Left hindlimb (tissue), 1 donor: ENCODE data around the gene RSPRY1.

Source experiments
- DNase-seq: peaks from one replicate; pipeline ENCODE4 v3.0.0-alpha.2; 2018

The RSPRY1 gene

GRCh38 chr16:57224651-57225335 lies 38.7 kb downstream of the RSPRY1 start:
- DNase-seq, result no peak

DNA sequence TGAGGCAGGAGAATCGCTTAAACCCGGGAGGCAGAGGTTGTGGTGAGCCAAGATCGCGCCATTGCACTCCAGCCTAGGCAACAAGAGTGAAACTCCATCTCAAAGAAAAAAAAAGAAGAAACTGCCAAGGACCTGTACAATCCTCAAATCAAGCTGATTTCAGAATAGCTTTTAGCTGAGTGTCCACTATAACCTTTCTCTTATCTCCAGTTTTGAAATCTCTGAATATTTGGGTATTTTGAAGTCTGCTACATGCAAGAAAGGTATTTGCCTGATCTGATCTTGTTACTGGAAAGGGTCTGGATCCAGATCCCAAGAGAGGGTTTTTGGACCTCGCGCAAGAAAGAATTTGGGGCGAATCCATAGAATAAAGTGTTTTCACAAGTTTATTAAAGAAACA lies 39.8 kb downstream of the RSPRY1 start:
- DNase-seq, result no peak

DNA sequence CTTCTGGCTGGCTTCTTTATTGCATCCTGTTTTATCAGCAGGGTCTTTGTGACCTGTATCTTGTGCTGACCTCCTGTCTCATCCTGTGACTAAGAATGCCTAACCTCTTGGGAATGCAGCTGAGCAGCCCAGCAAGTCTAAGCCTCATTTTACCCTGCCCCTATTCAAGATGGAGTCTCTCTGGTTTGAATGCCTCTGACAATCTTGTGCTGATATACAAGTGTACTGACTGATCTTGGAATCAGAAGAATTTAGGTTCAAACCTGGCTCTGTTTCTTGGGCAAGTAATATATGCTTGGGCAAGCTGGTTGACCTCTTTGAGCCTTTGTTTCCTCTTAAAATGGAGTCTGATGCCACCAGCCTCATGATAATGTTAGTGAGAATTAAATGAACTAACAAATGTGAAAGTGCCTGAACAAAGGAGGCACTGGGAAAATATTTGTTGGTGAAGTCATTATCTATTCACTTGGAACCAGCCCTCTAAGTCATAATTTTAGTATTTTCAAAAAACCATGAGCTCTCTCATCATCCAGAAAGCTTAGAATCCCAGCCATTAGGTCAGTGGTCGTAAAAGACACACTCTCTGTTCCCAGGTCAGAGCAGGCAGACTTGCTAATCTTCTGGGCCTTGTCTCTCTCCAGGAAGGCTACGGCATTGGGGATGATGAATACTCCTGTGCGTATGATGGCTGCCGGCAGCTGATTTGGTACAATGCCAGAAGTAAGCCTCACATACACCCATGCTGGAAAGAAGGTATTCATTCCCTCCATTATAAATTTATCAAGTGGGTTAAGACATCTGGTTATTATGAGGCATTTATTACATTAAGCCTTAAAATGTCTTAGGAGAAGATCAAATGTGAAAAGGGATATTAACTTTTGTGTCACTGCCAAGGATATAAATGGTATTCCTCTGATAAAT lies 40.8 kb downstream of the RSPRY1 start:
- no peak for DNase-seq

- DNase-seq, result no peak
Observed at GRCh38 chr16:57229079-57229478, 43.0 kb downstream of the RSPRY1 start.

DNA sequence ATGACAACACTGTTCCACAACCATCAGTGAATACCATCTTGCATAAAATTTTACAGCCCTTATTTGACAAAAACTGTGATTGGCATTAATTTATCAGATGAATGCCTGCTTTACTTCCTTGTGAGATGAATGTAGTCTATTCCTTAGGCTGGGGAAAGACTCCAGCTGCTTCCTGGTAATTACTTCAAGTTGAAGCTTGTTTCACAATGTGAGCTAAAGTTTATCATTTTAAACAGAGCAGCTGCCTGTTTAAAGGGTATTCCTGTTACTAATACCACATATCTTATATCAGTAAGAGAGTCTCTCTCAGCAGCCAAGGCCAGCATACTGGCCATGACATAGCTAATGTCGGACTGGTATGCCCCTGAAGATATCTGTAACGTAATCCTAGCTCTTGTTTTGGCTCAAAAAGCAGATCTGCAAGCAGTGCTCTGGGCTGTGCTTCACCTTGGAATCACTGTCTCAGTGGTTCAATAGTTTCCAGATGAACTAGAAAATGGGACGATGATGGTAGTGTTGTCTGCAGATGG lies 45.8 kb downstream of the RSPRY1 start:
- DNase-seq, result no peak

GRCh38 chr16:57233944-57234706 lies 48.0 kb downstream of the RSPRY1 start:
- DNase-seq, result no peak

- no peak for DNase-seq
Observed at GRCh38 chr16:57234707-57235092, 48.6 kb downstream of the RSPRY1 start.

DNA sequence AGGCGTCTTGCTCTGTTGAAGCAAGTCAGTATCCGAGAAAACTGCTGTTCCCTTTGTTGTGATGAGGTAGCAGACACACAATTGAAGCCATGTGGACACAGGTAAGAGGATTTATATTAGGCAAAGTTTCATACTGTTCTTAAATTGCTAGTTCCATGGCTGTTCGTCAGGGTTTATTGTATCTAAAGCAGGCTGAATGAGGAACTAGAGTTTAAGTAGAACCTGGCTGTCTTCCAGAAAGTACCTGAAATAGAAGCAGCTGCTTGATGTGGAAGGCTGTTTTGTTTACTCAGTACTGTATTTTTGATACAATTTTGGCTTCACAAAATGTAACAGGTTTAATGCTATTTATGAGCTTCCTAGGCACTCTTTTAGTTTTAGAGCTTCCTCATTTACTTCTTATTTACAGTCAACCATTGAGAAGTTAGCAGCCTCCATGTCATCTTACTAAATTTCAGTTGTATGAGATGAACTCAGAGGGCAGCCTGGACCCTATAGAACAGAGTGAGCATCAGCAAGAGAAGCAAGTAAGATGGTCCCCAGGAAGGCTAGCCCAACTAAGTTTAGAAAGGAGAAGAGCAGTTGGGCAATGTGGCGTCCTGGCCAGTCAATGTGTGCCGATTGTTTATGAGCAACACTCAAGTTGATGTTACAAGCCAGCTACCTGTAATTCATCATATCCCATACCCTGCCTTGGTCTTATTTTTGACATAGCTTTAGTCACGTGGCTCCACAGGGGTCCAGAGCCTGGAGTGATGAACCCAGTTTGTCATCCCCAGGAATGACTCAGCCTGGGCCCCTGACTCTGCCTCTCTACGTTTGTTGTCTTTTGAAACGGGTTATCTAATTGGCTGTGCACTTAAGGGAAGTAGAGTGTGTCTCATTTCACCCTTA lies 49.2 kb downstream of the RSPRY1 start:
- no peak for DNase-seq

DNA sequence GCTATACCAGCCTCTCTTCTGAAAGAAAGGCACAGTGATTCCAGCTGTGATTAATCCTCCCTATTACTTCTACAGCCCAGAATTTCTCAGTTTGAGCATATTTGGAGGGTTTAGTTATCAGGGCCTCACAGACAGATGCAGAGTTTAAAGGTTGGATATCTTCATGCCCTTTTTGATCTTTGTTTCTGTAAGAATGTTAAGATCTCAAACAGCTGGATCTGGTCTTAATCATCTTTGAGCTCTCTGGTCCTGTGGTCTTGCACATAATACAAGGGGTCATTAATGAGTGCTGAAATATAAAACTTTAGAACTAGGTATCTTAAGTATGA lies 49.9 kb downstream of the RSPRY1 start:
- DNase-seq, result no peak

- DNase-seq, result no peak
Observed at GRCh38 chr16:57238682-57239081, 52.6 kb downstream of the RSPRY1 start.

DNA sequence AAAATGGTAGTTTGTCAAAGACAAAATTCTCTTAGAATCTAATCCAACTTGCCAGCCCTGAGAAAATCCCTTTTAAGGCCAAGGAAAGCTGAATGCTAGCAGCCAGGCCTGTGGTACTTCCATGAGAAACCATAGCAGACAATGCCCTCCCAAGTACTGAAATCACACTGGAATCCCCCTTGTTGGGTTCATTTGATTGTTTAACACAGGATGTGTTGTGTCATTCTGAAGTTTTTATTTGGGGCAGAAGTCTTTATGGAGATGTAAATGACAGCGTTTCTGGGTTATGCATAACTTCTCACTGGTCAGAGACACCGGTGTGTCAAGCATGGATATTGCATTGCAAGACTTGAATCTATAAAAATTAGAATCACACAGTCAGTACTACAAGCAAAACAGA lies 53.0 kb downstream of the RSPRY1 start:
- DNase-seq, result no peak

GRCh38 chr16:57240851-57241250 lies 54.7 kb downstream of the RSPRY1 start:
- DNase-seq, result no peak

- DNase-seq, result no peak
Observed at GRCh38 chr16:57242650-57243049, 56.5 kb downstream of the RSPRY1 start.

- no peak for DNase-seq
Observed at GRCh38 chr16:57244463-57244766, 58.3 kb downstream of the RSPRY1 start.

DNA sequence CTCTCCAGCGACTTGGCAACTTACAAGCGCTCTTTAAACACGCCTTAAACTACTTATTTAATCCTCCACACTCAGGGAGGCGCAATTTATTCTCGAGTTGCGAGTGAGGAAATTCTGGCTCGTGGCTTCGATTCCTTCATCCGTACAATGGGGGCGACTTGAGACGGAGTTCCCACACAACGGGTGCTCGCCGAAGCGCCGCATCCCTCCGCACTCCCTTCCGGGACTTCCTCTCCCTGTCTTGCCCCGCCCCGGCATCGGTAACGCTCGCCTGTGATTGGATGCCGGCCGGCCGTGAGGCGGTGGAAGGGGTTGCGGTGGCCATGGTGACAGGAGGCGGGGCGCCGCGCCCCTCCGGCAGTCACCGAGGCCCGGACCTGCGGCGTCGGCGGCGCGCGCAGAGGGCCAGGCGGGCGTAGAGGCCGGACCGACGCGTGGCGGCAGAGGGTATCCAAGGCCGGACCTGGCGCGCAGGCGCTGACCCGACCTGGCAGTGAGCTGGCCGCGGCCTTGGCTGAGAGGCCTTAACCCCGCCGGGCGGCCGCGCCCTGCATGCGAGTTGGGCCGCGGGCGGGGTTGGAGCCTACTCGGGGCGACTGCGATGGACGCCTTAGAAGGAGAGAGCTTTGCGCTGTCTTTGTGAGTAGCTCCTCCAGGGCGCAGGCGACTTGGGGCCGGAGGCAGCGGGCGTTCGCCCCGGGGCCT lies 58.8 kb downstream of the RSPRY1 start, which contains the start of gene ARL2BP:
TSS of gene ARL2BP (plus strand) at position 493 of the 705 bp plus-strand sequence. CDS start at position 602, 109 bp downstream.
- peak; percentile 98 for DNase-seq

GRCh38 chr16:57245472-57246113 lies 59.5 kb downstream of the RSPRY1 start:
- no peak for DNase-seq

- no peak for DNase-seq
Observed at GRCh38 chr16:57251352-57251751, 65.2 kb downstream of the RSPRY1 start.

DNA sequence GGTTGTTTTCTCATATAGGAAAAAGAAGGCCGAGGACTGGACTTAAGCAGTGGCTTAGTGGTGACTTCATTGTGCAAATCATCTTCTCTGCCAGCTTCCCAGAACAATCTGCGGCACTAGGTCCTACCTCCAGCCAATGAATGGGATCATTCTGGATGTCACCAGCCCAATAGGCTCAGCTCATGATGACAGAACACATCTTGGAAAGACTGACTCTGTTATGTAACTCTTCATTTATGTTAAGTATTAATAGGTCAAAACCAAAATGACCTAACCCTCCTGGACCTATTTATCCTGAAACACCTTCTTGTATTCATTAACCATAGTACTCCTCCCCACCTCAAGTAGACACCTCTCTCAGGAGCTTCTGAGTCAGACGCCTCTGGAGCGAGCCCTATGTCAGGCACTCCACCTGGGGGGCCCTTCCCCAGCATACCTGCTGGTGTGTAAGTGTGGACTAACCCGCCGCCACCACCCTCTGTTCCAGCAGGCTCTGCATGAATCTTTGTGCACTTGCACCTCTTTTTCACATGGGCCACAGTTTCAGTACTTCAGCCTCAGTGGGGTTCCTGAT lies 66.1 kb downstream of the RSPRY1 start:
- DNase-seq, result no peak

DNA sequence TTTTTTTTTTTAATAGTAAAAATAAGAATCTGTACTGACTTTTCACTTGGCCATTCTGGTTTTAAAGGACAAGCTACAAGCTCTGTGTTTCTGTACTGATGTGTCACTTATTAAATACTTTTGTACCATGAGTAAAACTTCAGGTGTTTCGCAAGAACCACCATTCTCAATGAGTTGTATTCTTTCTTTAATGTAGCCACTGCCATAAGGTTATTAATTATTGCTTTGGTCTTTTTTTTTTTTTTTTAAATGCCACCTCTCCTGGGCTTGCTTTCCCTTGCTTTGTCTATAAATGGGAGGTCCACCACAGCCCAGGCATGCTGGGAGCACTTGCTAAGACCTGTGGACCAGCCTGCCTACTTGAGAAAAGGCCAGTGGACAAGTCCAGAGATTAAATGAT lies 67.3 kb downstream of the RSPRY1 start:
- DNase-seq, result no peak

DNA sequence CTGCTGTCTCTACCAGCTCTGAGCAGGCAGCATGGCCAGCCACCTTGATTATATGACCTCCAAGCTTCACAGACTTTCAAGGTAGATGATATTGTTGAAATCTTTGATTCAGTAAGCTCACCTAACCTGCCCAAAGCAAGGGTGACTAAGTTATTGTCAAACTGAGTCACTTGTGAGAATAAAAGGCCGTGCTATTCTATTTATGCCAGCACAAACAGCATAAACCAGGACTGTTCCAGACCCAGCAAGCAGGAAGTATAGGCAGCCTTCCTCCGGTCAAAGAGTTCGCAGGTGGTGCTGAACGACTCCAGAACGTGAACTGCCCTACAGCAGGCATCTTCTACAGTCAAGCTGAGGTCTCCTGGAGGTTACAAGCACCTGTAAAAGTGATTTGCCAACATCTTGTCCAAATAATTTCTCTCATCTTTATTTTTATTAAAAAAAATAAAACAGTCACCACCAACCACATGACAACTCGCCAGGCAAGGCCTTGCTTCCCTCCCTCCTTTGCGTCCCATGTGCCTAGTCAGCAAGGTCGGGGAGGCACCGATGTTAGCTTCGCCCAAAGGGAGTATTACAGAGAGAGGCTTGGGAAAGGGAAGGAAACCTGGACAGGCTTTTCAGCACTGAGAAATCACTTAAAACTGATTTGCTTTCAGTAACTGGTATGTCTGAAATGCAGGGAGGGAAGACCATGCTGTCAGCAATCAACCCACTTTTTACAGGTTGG lies 69.7 kb downstream of the RSPRY1 start:
- no peak for DNase-seq
